ENCODE measurements around the gene DYSF.

DNA sequence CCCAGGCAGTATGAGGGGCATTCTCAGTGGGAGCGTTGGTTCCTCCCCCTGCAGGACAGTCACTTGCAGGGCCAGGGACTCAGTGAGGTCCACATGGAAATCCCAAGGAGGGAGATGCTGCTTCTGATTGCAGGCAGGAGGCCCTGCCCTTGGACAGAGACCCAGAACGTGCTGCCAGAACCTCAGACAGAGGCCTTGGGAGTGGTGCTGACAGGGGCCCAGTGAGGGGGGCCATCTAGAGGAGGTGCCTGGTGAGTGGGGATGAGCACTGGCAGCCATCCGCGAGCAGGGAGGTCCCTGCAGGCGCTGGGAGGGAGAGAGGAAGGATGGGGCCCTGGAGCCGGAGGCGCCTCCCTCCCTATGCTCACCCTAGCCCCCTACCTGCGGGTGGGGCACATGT lies 133.1 kb downstream of the DYSF start:
- TF ChIP-seq CTCF (IDR thresholded peaks at IDR 0.05) (no peak), POLR2AphosphoS5 (IDR thresholded peaks at IDR 0.05) (no peak), POLR2A (IDR thresholded peaks at IDR 0.05) (no peak), EP300 (IDR thresholded peaks at IDR 0.05; ENCODE audit: low read depth) (no peak)

Measured in transverse colon (tissue), 4 donors.